ENCODE data around the gene EIF4EBP3. TPM values are rescaled to one million over a fixed set of nuclear protein-coding genes. Genes with fewer than 3 reads are reported as not detected.
A peak's percentile ranks its signal among the peaks of the same experiment; 100 is the strongest.

The EIF4EBP3 gene
- polyA plus RNA-seq, 1 of the 3 experiments (the other 2 are of a cell fraction), result 1.1 TPM

GRCh38 chr5:140563596-140563995 lies 16.1 kb downstream of the EIF4EBP3 start:
- CTCF ChIA-PET, result interaction anchor here (1.0 kb wide), 1 partner anchor 200 kb away, joined by 3 read pairs; no protein-coding TSS in a partner anchor
- POLR2A ChIA-PET, result interaction anchor here (1.0 to 1.9 kb wide), 4 partner anchors 15 to 163 kb away, joined by 3 to 8 read pairs (median 4); partner anchors contain the start of genes EIF4EBP3, IK and NDUFA2
- TF ChIP-seq ZBTB33 (IDR thresholded peaks at IDR 0.05; ENCODE audit: borderline replicate concordance, low read depth) (no peak), IRF3 (IDR thresholded peaks at IDR 0.05; ENCODE audit: low read depth, low read length) (no peak), MXI1 (IDR thresholded peaks at IDR 0.05; ENCODE audit: low read depth, low read length) (no peak), EZH2phosphoT487 (IDR thresholded peaks at IDR 0.05; ENCODE audit: borderline replicate concordance, low read depth) (no peak), TAF1 (IDR thresholded peaks at IDR 0.05; ENCODE audit: borderline replicate concordance, low read depth, low read length) (no peak), MAX (IDR thresholded peaks at IDR 0.05; ENCODE audit: low read depth) (no peak)
- peak overlapping the region; percentile 90 to 94 for H3K27ac ChIP-seq (ENCODE audit: low read depth in 2 of 2, low read length in 1 of 2)
- H3F3A ChIP-seq (replicated peaks; ENCODE audit: insufficient read depth), result peaks cover under 1% of the 10 kb centered on the region
- peak overlapping the region; percentile 80 for H3K9ac ChIP-seq
- peak overlapping the region; percentile 85 to 97 for H3K4me3 ChIP-seq (ENCODE audit: low read depth in 2 of 2, low read length in 1 of 2)
- H3K4me2 ChIP-seq, result peak overlapping the region; percentile 77
- peak; percentile 37 for DNase-seq
- peaks cover 8 to 39% of the 10 kb centered on the region in 2 experiments for H3K36me3 ChIP-seq (replicated peaks in 1 of 2; ENCODE audit: control insufficient read depth in 1 of 2, insufficient read depth in 2 of 2, low read length in 1 of 2)
- H3K79me2 ChIP-seq (ENCODE audit: insufficient read depth), result peaks cover 28% of the 10 kb centered on the region
- H3K9me3 ChIP-seq, result no peaks in the 10 kb centered on the region
- H3K9me2 ChIP-seq, result no peaks in the 10 kb centered on the region
- 48% methylated on average over 6 of the region's 8 CpGs for WGBS (ENCODE audit: low lambda C conversion rate)
- no peaks in the 10 kb centered on the region for H4K20me1 ChIP-seq (ENCODE audit: insufficient read depth)
- H2AFZ ChIP-seq (ENCODE audit: low read depth), result peak overlapping the region; percentile 78
- H3K27me3 ChIP-seq (ENCODE audit: insufficient read depth), result no peaks in the 10 kb centered on the region
- peaks cover 3 to 20% of the 10 kb centered on the region in 2 experiments; a peak in 1 of 4 replicates for H3K4me1 ChIP-seq (ENCODE audit: control insufficient read depth in 1 of 2, insufficient read depth in 2 of 2, low read depth in 1 of 2, low read length in 1 of 2)

- Histone ChIP-seq H3K4me2 (peak within 1 kb of the TSS; percentile 77), H3K27me3 (ENCODE audit: insufficient read depth) (no peaks in the 10 kb centered on the region), H3K79me2 (ENCODE audit: insufficient read depth) (peaks cover 28% of the 10 kb centered on the region), H3K9ac (peak within 1 kb of the TSS; percentile 80), H2AFZ (ENCODE audit: low read depth) (peak within 1 kb of the TSS; percentile 78), H3K9me3 (no peaks in the 10 kb centered on the region), H3F3A (replicated peaks; ENCODE audit: insufficient read depth) (peaks cover 5% of the 10 kb centered on the region), H3K4me1 (ENCODE audit: control insufficient read depth in 1 of 2, insufficient read depth in 2 of 2, low read depth in 1 of 2, low read length in 1 of 2) (peaks cover 3 to 20% of the 10 kb centered on the region in 2 experiments; a peak in 1 of 4 replicates), H3K36me3 (replicated peaks in 1 of 2; ENCODE audit: control insufficient read depth in 1 of 2, insufficient read depth in 2 of 2, low read length in 1 of 2) (peaks cover 8 to 43% of the 10 kb centered on the region in 2 experiments), H3K4me3 (ENCODE audit: low read depth in 2 of 2, low read length in 1 of 2) (peak within 1 kb of the TSS; percentile 85 to 97), H3K27ac (ENCODE audit: low read depth in 2 of 2, low read length in 1 of 2) (peak within 1 kb of the TSS; percentile 90 to 94), H4K20me1 (ENCODE audit: insufficient read depth) (no peaks in the 10 kb centered on the region), H3K9me2 (no peaks in the 10 kb centered on the region)
- peak; percentile 96 for DNase-seq
- POLR2A ChIA-PET, result interaction anchor here (0.6 to 1.9 kb wide), 5 partner anchors 12 to 163 kb away, joined by 3 to 8 read pairs (median 4); partner anchors contain the start of genes EIF4EBP3, IK and NDUFA2
- 1% methylated on average over 24 of the region's 74 CpGs for WGBS (ENCODE audit: low lambda C conversion rate)
- CTCF ChIA-PET, result interaction anchor here (0.8 to 1.4 kb wide), 4 partner anchors 74 to 163 kb away, joined by 3 to 5 read pairs (median 3); no protein-coding TSS in a partner anchor
- TF ChIP-seq RCOR1 (IDR thresholded peaks at IDR 0.05; ENCODE audit: low read length) (peak; percentile 39; the same call in 1 of the 2 replicates), EP300 (IDR thresholded peaks at IDR 0.05; ENCODE audit: borderline replicate concordance in 1 of 2, low read depth in 1 of 2, low read length in 1 of 2) (no peak; a peak in 1 of 4 replicates), JUND (IDR thresholded peaks at IDR 0.05) (no peak), SMC3 (IDR thresholded peaks at IDR 0.05; ENCODE audit: low read depth, low read length) (no peak), NRF1 (IDR thresholded peaks at IDR 0.05; ENCODE audit: low read depth, low read length) (peak; percentile 94), PBX3 (IDR thresholded peaks at IDR 0.05) (peak; percentile 77), USF2 (IDR thresholded peaks at IDR 0.05; ENCODE audit: borderline replicate concordance, low read depth, low read length) (peak; percentile 71), TAF1 (IDR thresholded peaks at IDR 0.05; ENCODE audit: borderline replicate concordance, low read depth, low read length) (peak; percentile 83), YY1 (IDR thresholded peaks at IDR 0.05; ENCODE audit: low read depth) (peak; percentile 98), USF1 (IDR thresholded peaks at IDR 0.05; ENCODE audit: borderline replicate concordance, low read depth) (peak; percentile 89), ELF1 (IDR thresholded peaks at IDR 0.05) (peak; percentile 74), MAX (IDR thresholded peaks at IDR 0.05; ENCODE audit: low read depth) (peak; percentile 97)
These were observed 16.9 kb downstream of the EIF4EBP3 start, which contains the start of the genes APBB3 and SLC35A4 for GRCh38 chr5:140564196-140565023. Gene APBB3 (minus strand): TSS chr5:140564598. CDS start chr5:140564245, 353 bp downstream. Gene SLC35A4 (plus strand): TSS chr5:140564828. CDS start chr5:140567170, 2,342 bp downstream.
